ENCODE results near the gene PLCD4.

PLCD4 gene

GRCh38 chr2:218680061-218680460, 72.4 kb downstream of the PLCD4 start:
- Histone ChIP-seq H2AFZ (no peak overlapping the region), H3K4me2 (ENCODE audit: low read length) (no peak overlapping the region), H3K27ac (no peak overlapping the region), H3K4me3 (ENCODE audit: low read depth, low read length) (no peak overlapping the region), H3K36me3 (ENCODE audit: control insufficient read depth, insufficient read depth, low read length) (no peaks in the 10 kb centered on the region), H3K27me3 (ENCODE audit: control insufficient read depth, insufficient read depth, low read length) (no peaks in the 10 kb centered on the region), H3K79me2 (no peaks in the 10 kb centered on the region), H3K9ac (no peak overlapping the region), H3K4me1 (no peaks in the 10 kb centered on the region), H3K9me3 (ENCODE audit: control insufficient read depth, low read length) (no peaks in the 10 kb centered on the region)
- no peak for TF ChIP-seq CTCF (IDR thresholded peaks at IDR 0.05)
